Endothelial cell of umbilical vein (primary cell): ENCODE measurements around the gene LPP. TPM values are rescaled to one million over a fixed set of nuclear protein-coding genes. Genes with fewer than 3 reads are reported as not detected.
"Not testable (repeated sequence)": the region's sequence is repeated elsewhere in the genome, so short reads cannot be mapped to it uniquely, and the experiment has no call there.

Experiments
- BruUV-seq: library from RNA; stranded (reverse); fragments of 400-500 nt; replicated peaks from 2 replicates; lab custom pipeline; 2021; lab: Mats Ljungman, UMichigan
- CTCF ChIA-PET: fragments of 300-600, 350-600 bp; sonication (Branson Sonifier 250); formaldehyde crosslinking; loops from one replicate; lab custom pipeline; 2021; ENCODE audit warnings: antibody characterized with exemption, inconsistent platforms; lab: Charles Lee
- POLR2A ChIA-PET: fragments of 300-600, 350-600 bp; sonication (Branson Sonifier 250); formaldehyde crosslinking; loops from one replicate; lab custom pipeline; 2021; ENCODE audit warnings: antibody characterized with exemption, inconsistent platforms; lab: Charles Lee
- DNase-seq: peaks from one replicate; pipeline ENCODE4 v3.0.0-alpha.2; 2011; ENCODE audit warnings: low read depth, low spot score
- FAIRE-seq: peaks from 2 replicates; lab custom pipeline; 2011; peaks lifted over from hg19 to GRCh38; lab: Jason Lieb, UNC
- H2AFZ ChIP-seq: 2 replicates; pipeline ENCODE4 v1.6.0; 2012; ENCODE audit warnings: low read depth, low read length, control low read depth, inconsistent platforms
- H3K27ac ChIP-seq: 2 replicates; pipeline ENCODE4 v1.5.1; 2011; ENCODE audit warnings: low read depth, mild to moderate bottlenecking, control low read depth, low read length, moderate library complexity; ENCODE audit not compliant: insufficient read depth
- H3K27me3 ChIP-seq, 2 experiments: 2 replicates each; pipeline versions ENCODE4 v1.6.0 to v1.6.1; 2011; ENCODE audit warnings: low read length in 2 of 2, mixed read lengths in 1 of 2; ENCODE audit not compliant: control insufficient read depth in 2 of 2, insufficient read depth in 2 of 2
- H3K36me3 ChIP-seq, 2 experiments: 2 replicates in 1 of 2; 3 replicates in 1 of 2; pipeline ENCODE4 v1.5.1; 2011; ENCODE audit warnings: low read length in 2 of 2, mild to moderate bottlenecking in 1 of 2, moderate library complexity in 1 of 2; ENCODE audit not compliant: control insufficient read depth in 2 of 2, insufficient read depth in 2 of 2; ENCODE audit errors: extremely low read depth in 1 of 2
- H3K4me1 ChIP-seq: 3 replicates; pipeline ENCODE4 v1.5.1; 2011; ENCODE audit warnings: mild to moderate bottlenecking, low read length; ENCODE audit not compliant: control insufficient read depth, insufficient read depth; ENCODE audit errors: extremely low read depth
- H3K4me2 ChIP-seq: 2 replicates; pipeline ENCODE4 v1.6.1; 2011; ENCODE audit warnings: low read length, control low read depth, mixed read lengths; ENCODE audit not compliant: insufficient read depth
- H3K4me3 ChIP-seq, 3 experiments: fragments of 200-600 bp in 1 of 3; sonication (generic), shearing (Covaris generic) in 1 of 3; replicated peaks in 1 of 3; 2 replicates each; pipeline ENCODE4 v1.5.1; 2011 to 2016; ENCODE audit warnings: control low read depth in 3 of 3, low read length in 3 of 3, mild to moderate bottlenecking in 2 of 3, inconsistent platforms in 1 of 3, low read depth in 1 of 3, moderate library complexity in 1 of 3; ENCODE audit not compliant: insufficient read depth in 1 of 3
- H3K79me2 ChIP-seq: 2 replicates; pipeline ENCODE4 v1.6.0; 2012; ENCODE audit warnings: low read length, inconsistent platforms; ENCODE audit not compliant: control insufficient read depth, insufficient read depth
- H3K9ac ChIP-seq: replicated peaks from 2 replicates; pipeline ENCODE3; 2011; ENCODE audit warnings: low read length, control low read depth; ENCODE audit not compliant: insufficient read depth; ENCODE audit errors: extremely low read depth
- H3K9me1 ChIP-seq: replicated peaks from 3 replicates; pipeline ENCODE4 v1.6.0; 2011; ENCODE audit warnings: mild to moderate bottlenecking, low read length; ENCODE audit not compliant: control insufficient read depth, insufficient read depth; ENCODE audit errors: extremely low read depth
- H3K9me3 ChIP-seq: replicated peaks from 2 replicates; pipeline ENCODE4 v1.5.1; 2012; ENCODE audit warnings: low read length, inconsistent platforms; ENCODE audit not compliant: control insufficient read depth, insufficient read depth
- H4K20me1 ChIP-seq: replicated peaks from 2 replicates; pipeline ENCODE3; 2011; ENCODE audit warnings: mild to moderate bottlenecking, low read length; ENCODE audit not compliant: control insufficient read depth, insufficient read depth; ENCODE audit errors: extremely low read depth
- CTCF ChIP-seq, 2 donors: IDR thresholded peaks; 1 replicate in 1 of 2; 2 replicates in 1 of 2; pipeline ENCODE4 v1.5.1; 2011; ENCODE audit warnings: low read length in 2 of 2, mild to moderate bottlenecking in 2 of 2, moderate library complexity in 2 of 2, control low read depth in 1 of 2, inconsistent platforms in 1 of 2, low read depth in 1 of 2; ENCODE audit not compliant: insufficient read depth in 1 of 2; ENCODE audit errors: extremely low read depth in 1 of 2
- EZH2 ChIP-seq: IDR thresholded peaks from 2 replicates; pipeline ENCODE4 v1.6.1; 2012; ENCODE audit warnings: borderline replicate concordance, low read depth, mild to moderate bottlenecking, moderate library complexity, low read length, inconsistent platforms; ENCODE audit not compliant: severe bottlenecking
- JUN ChIP-seq: IDR thresholded peaks from 2 replicates; pipeline ENCODE4 v1.6.1; 2011; ENCODE audit warnings: borderline replicate concordance, low read depth; ENCODE audit not compliant: insufficient read length, insufficient read depth
- MAX ChIP-seq: IDR thresholded peaks from 2 replicates; pipeline ENCODE4 v1.6.1; 2011; ENCODE audit not compliant: insufficient read depth, insufficient read length
- POLR2A ChIP-seq: IDR thresholded peaks from 2 replicates; pipeline ENCODE4 v1.6.1; 2012; ENCODE audit warnings: low read depth, mild to moderate bottlenecking, control low read depth, low read length
- dilution Hi-C: fragments of 300-500 bp; cut with MboI; formaldehyde crosslinking; loops from one replicate; pipeline ENCODE4 v1.15.0; 2019; ENCODE audit warnings: low sequenced_read_pairs; ENCODE audit not compliant: extremely low pct_ligation_motif_present
- intact Hi-C: fragments of 100-400 bp; cut with micrococcal nuclease; formaldehyde crosslinking; loops from one replicate; pipeline ENCODE4 v1.10.0; 2022
- polyA plus RNA-seq, 4 experiments: library from polyadenylated mRNA; depleted of rRNA in 3 of 4; stranded (reverse) in 3 of 4; unstranded in 1 of 4; fragments of >200 nt; gene quantifications; 2 replicates each; pipeline versions ENCODE4 v1.2.1 to v1.2.3, GENCODE V29; 2011 to 2012; ENCODE audit warnings: missing spikeins in 1 of 4
- total RNA-seq: library from RNA; stranded (reverse); gene quantifications from 2 replicates; pipeline ENCODE4 v1.2.3, GENCODE V29; 2021

Gene LPP
- total and polyA plus RNA-seq, 2 donors (not counting 3 experiments of a cell fraction or from before 2014, with no cell fraction given), result 16.9 to 153 TPM

- Histone ChIP-seq H3K9ac (no peak overlapping the region), H3K9me3 (no peaks in the 10 kb centered on the region), H2AFZ (no peak overlapping the region), H3K4me1 (peaks cover 29% of the 10 kb centered on the region), H3K4me3 (no peak overlapping the region), H3K36me3 (no peaks in the 10 kb centered on the region), H3K27ac (no peak overlapping the region), H3K27me3 (no peaks in the 10 kb centered on the region), H4K20me1 (no peaks in the 10 kb centered on the region), H3K9me1 (no peaks in the 10 kb centered on the region), H3K4me2 (no peak overlapping the region), H3K79me2 (no peaks in the 10 kb centered on the region)
- intact Hi-C loops (no loop called here), dilution Hi-C loops (no loop called here)
- POLR2A ChIA-PET, result no interaction called here
- no peak for TF ChIP-seq POLR2A
- TF ChIP-seq JUN, result no peak
- TF ChIP-seq CTCF (IDR thresholded peaks at IDR 0.05; ENCODE audit: extremely low read depth in 1 of 2, insufficient read depth in 1 of 2, low read depth in 1 of 2, low read length in 2 of 2), result no peak
- no peak for TF ChIP-seq MAX
- TF ChIP-seq EZH2, result no peak
- no peak for FAIRE-seq
- no peak for DNase-seq
- CTCF ChIA-PET, result no interaction called here
- BruUV-seq, result no TSS peak
These were observed 288.5 kb downstream of the LPP start for GRCh38 chr3:188442430-188442829.

- CTCF ChIA-PET, result not testable (repeated sequence)
These were observed 291.2 kb downstream of the LPP start for GRCh38 chr3:188445175-188445574.

More at GRCh38 chr3:188445175-188445574, 291.2 kb downstream of the LPP start:
- H3K27ac ChIP-seq, H3K4me2 ChIP-seq, H3K79me2 ChIP-seq, BruUV-seq, H3K9me3 ChIP-seq, H3K4me3 ChIP-seq, H3K9ac ChIP-seq, intact Hi-C loops, H3K36me3 ChIP-seq, FAIRE-seq, dilution Hi-C loops, POLR2A ChIA-PET, H4K20me1 ChIP-seq, H3K27me3 ChIP-seq, H3K4me1 ChIP-seq, H2AFZ ChIP-seq, H3K9me1 ChIP-seq, DNase-seq: not testable (repeated sequence)
